GM18502 (cell line): Measurements from ENCODE around the gene NDUFAF3.
"Not testable (repeated sequence)": the region's sequence is repeated elsewhere in the genome, so short reads cannot be mapped to it uniquely, and the experiment has no call there.

ENCODE experiments used
- ATAC-seq: cut with Tn5 transposase; IDR thresholded peaks from one replicate; pipeline ENCODE4 v1.9.1; 2021; ENCODE audit warnings: mild to moderate bottlenecking; ENCODE audit not compliant: unreplicated experiment, poor library complexity

NDUFAF3 gene

GRCh38 chr3:48997714-48998637 lies 23.9 kb upstream of the NDUFAF3 start:
- no peak for ATAC-seq

DNA sequence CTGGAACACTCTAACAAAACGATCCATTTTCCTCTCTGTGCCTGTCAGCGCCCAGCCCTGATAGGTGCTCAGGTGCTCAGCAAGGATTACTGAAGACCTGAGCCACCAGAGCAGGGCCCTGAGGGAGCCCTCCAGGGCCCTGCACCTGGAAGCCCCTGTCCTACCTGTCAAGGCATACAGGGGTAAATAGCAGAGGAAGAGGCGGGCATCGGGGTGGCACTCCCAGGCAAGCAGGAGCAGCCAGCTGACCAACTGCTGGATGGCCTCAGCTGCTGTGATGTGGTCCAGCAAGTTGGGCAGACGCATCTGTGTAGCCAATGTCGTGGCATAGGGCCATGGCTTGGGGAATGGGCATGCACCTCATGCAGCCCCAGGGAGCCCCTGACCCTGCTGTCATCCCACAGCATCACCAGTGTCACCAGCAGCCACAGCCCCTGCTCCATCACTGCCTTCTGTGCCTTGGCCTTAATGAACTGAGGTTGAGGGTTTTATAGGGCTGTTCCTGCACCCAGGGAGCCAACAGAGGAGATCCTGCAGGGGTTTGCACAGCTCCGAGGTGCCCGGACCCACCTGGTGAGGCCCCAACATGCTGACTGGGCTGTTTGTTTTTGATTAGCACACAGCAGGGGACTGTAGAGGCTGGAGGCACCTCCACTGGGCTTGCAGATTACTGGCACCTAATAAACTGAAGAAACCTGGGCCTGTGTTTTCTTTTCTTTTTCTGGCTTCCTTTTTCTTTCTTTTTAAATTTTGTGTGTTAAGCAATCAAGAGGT lies 22.6 kb upstream of the NDUFAF3 start:
- ATAC-seq = no peak

- no peak for ATAC-seq
These were observed 20.8 kb upstream of the NDUFAF3 start for GRCh38 chr3:49001155-49001554.

DNA sequence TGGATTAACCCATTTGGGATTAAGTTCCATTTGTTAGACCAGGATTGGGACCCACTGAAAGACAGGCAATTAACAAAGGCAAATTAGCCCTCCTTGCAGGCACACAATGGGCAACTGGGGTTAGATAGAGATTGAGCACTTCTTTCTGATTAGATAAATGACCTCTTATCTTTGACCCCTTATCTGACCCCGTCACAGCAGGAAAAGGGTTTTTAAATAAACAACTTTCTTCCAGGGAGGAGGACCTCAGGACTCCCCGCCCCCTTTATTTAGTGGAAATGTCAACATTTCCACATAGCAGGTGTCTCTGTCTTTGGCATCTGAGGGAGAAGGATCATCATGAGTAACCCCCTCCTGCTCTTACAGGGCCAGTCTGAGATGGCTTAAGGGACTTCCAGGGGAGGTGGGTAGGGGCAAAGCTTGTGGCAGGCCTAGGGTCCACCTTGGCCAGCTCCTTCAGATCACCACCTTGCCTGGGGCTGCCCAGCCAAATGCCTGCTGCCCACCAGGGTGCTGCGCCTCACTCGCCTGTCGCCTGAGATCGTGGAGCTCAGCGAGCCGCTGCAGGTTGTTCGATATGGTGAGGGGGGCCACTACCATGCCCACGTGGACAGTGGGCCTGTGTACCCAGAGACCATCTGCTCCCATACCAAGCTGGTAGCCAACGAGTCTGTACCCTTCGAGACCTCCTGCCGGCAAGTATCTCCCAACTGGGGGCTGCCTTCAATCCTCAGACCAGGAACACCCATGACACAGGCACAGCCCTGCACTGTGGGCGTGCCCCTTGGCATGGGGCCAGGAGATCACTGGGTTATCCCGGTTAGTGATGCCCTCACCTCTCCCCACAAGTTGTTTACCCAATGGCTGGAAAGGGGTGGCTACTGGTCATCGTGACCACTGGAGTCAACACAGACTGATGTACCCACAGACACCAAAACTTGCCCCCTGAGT lies 17.3 kb upstream of the NDUFAF3 start:
- ATAC-seq = no peak

DNA sequence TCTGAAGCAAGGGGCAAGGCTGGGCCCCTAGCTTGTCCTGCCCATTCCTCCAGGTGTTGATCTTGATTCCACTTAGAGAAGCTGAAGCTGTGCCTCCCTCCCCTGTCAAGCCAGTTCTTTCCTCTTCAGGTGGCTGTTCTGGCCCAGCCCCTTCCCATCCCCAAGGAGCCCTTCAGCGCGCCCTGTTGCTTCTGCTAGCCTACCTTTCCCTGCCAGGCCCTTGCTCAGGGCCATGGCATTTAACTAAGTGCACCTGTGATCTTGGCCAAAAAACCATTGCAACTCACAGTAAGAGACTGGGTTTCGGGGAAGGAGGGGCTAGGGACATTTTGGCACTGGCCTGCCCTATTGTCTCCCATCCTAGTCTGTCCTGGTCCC lies 16.6 kb upstream of the NDUFAF3 start:
- no peak for ATAC-seq

DNA sequence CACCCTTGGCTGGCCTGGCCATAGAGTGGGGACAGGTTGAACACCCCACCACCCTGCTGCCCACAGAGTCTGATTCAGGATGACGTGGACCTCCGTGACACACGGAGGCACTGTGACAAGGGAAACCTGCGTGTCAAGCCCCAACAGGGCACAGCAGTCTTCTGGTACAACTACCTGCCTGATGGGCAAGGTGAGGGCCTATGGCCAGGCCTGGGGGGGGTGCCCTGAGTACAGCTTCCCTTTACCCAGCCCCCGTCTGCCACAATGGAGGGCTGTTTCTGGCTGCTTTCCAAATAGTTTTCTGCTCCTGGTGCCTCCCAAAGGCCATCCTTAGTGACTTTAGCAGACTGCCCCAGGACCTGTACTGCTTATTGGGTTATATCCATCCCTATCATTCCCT lies 15.9 kb upstream of the NDUFAF3 start:
- no peak for ATAC-seq

GRCh38 chr3:49006408-49007067 lies 15.4 kb upstream of the NDUFAF3 start:
- no peak for ATAC-seq

- ATAC-seq = peak; percentile 82
These were observed 14.7 kb upstream of the NDUFAF3 start, which contains the start of gene WDR6 for GRCh38 chr3:49007068-49007770. WDR6 (plus strand) TSS chr3:49007391; CDS start chr3:49007432, 41 bp downstream.

DNA sequence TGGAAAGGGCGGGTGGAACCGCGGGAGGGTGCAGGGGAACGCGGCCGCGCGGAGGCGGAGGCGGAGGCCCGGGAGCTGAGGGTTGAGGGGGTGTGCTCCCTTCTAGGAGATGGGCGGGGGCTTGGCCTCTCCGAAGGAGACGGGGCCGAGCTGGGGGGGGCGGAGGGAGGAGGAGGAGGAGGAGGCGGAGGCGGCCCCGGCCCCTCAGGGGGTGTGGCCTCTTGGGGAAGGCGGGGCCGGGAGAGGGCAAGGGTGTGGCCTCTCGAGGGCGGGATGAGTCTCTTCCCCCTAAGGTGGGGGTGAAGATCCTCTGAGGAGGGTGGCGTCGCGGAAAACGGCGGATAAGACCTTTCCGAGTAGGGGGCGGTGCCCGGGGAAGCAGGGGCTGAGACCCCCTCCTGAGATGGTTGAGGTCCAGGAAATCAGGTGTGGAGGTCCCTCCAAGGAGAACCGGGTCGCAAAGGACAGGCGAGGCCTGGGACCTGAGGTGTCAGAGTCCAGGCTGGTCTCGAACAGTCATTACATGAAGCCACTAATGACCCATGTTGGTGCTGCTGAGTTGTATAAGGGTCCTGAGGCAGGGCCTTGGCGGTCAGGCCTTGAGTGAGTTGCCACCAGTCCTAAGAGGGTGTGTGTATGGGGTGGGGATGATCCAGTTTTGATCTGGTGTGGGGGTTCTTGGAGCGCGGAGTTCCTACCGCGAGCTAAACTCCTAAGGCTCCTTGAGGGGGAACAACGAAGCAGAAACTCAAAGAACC lies 14.0 kb upstream of the NDUFAF3 start:
- ATAC-seq = peak; percentile 45

DNA sequence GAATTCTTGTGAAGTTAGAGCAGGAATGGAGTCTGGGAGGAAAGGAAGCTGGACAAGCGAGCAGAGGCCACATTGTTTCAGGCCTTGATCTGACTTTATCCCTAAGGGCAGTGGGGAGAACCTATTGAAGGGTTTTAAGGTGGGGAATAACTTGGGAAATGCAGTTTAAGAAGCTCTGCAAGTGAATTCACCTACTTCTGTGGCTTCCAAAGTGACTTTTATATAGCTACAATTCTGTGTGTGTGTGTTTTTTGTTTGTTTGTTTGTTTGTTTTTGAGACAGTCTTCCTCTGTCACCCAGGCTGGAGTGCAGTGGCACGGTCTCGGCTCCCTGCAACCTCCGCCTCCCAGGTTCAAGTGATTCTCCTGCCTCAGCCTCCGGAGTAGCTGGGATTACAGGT lies 13.3 kb upstream of the NDUFAF3 start:
- ATAC-seq = not testable (repeated sequence)

- ATAC-seq = no peak
These were observed 12.5 kb upstream of the NDUFAF3 start for GRCh38 chr3:49009396-49009795.

GRCh38 chr3:49012441-49013017 lies 9.4 kb upstream of the NDUFAF3 start:
- ATAC-seq = no peak

DNA sequence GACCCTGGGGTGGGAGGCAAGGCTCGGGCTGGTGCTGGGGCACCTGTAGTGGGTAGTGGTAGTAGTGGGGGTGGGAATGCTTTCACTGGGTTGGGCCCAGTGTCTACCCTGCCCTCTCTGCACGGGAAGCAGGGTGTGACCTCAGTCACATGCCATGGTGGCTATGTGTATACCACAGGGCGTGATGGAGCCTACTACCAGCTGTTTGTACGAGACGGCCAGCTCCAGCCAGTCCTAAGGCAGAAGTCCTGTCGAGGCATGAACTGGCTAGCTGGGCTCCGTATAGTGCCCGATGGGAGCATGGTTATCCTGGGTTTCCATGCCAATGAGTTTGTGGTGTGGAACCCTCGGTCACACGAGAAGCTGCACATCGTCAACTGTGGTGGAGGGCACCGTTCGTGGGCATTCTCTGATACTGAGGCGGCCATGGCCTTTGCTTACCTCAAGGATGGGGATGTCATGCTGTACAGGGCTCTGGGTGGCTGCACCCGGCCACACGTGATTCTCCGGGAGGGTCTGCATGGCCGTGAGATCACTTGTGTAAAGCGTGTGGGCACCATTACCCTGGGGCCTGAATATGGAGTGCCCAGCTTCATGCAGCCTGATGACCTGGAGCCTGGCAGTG lies 8.7 kb upstream of the NDUFAF3 start:
- no peak for ATAC-seq

DNA sequence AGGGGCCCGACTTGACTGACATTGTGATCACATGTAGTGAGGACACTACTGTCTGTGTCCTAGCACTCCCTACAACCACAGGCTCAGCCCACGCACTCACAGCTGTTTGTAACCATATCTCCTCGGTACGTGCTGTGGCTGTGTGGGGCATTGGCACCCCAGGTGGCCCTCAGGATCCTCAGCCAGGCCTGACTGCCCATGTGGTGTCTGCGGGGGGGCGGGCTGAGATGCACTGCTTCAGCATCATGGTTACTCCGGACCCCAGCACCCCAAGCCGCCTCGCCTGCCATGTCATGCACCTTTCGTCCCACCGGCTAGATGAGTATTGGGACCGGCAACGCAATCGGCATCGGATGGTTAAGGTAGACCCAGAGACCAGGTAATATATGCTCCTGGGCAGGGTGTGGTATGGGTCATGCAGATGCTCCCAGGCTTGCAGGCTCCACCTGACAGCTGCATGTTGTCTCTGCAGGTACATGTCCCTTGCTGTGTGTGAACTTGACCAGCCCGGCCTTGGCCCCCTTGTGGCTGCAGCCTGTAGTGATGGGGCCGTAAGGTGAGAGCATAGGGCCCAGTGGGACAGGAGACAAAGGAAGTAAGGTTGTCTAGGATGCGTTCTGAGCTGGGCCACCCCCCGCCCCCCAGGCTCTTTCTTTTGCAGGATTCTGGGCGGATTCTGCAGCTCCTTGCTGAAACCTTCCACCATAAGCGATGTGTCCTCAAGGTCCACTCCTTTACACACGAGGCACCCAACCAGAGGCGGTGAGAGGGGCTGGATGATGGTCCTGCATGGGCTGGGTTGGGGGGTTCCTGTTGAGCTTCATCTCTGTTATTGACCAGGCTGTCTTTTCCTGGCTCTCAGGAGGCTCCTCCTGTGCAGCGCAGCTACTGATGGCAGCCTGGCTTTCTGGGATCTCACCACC lies 7.9 kb upstream of the NDUFAF3 start:
- ATAC-seq = no peak

- no peak for ATAC-seq
These were observed 6.8 kb upstream of the NDUFAF3 start for GRCh38 chr3:49015072-49015471.

GRCh38 chr3:49015765-49016164 lies 6.2 kb upstream of the NDUFAF3 start:
- no peak for ATAC-seq
